Activated naive CD4-positive, alpha-beta T cell treated with anti-CD3 and anti-CD28 coated beads, Interleukin-2, amount 50 U/mL, for 16 hours (primary cell): ENCODE results near the gene AKAP7.
"Not testable (repeated sequence)": the region's sequence is repeated elsewhere in the genome, so short reads cannot be mapped to it uniquely, and the experiment has no call there.

Source experiments
- DNase-seq: peaks from one replicate; pipeline ENCODE4 v3.0.0-alpha.2; 2020

The AKAP7 gene

GRCh38 chr6:131135244-131136020 is at the start of gene AKAP7:
Gene AKAP7, plus strand, starts transcription at chr6:131135467. Its CDS starts 297 bp downstream, at chr6:131135764.
- peak; percentile 60 for DNase-seq

DNA sequence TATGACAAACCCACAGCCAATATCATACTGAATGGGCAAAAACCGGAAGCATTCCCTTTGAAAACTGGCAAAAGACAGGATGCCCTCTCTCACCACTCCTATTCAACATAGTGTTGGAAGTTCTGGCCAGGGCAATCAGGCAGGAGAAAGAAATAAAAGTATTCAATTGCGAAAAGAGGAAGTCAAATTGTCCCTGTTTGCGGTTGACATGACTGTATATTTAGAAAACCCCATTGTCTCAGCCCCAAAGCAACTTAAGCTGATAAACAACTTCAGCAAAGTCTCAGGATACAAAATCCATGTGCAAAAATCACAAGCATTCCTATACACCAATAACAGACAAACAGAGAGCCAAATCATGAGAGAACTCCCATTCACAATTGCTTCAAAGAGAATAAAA is 44.9 kb upstream of the AKAP7 start:
- not testable (repeated sequence) for DNase-seq

DNA sequence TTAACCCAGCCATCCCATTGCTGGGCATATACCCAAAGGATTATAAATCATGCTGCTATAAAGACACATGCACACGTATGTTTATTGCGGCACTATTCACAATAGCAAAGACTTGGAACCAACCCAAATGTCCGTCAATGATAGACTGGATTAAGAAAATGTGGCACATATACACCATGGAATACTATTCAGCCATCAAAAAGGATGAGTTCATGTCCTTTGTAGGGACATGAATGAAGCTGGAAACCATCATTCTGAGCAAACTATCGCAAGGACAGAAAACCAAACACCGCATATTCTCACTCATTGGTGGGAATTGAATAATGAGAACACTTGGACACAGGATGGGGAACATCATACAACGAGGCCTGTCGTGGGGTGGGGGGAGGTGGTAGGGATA is 43.3 kb upstream of the AKAP7 start:
- not testable (repeated sequence) for DNase-seq

DNA sequence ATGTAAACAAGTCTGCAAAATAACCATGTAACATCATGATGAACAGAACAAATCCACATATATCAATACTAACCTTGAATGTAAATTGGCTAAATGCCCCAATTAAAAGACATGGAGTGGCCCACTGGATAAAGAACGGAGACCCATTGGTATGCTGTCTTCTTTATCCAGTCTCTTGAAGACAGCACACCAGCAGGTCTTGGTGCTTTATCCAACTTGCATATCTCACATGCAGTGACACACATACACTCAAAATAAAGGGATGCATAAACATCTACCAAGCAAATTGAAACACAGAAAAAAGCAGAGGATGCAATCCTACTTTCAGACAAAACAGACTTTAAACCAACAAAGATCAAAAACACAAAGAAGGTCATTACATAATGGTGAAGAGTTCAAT is 41.9 kb upstream of the AKAP7 start:
- no peak for DNase-seq

GRCh38 chr6:131096786-131097185 is 38.5 kb upstream of the AKAP7 start:
- DNase-seq = no peak

- no peak for DNase-seq
These were observed 33.2 kb upstream of the AKAP7 start for GRCh38 chr6:131101911-131102680.

DNA sequence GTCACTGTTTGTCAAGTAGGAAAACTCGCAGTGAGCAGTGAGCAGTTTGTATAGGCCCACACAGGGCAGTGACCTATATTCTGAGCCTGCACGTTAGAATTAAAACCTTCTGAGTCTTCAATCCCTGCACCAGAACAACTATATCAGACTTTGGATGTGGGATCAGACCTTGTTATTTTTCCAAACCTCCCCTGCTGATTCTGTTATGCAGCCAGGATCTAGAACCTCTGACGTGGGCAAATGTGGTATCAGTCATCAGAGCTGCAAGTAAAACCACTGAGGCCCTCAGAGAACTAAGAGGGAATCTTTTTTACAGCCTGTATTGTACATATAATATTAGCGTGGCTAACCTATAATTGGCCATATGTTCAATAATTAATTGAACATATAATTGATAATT is 32.0 kb upstream of the AKAP7 start:
- no peak for DNase-seq

- no peak for DNase-seq
These were observed 31.4 kb upstream of the AKAP7 start for GRCh38 chr6:131103901-131104300.

GRCh38 chr6:131107151-131107550 is 28.1 kb upstream of the AKAP7 start:
- DNase-seq = no peak

DNA sequence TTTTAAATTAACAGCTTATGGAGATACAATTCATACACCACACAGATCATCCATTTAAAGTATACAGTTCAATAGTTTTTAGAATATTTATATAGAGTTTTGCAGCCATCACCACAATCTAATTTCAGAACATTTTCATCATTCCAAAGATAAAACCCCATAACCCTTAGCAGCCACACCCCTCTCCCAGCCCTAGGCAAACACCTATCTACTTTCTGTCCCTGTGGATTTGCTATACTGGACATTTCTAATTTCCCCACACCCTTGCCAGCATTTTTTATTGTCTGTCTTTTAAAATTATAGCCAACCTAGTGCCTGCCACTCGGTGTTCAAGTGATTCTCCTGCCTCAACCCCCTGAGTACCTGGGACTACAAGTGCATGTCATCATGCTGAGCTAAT is 23.0 kb upstream of the AKAP7 start:
- DNase-seq = no peak

DNA sequence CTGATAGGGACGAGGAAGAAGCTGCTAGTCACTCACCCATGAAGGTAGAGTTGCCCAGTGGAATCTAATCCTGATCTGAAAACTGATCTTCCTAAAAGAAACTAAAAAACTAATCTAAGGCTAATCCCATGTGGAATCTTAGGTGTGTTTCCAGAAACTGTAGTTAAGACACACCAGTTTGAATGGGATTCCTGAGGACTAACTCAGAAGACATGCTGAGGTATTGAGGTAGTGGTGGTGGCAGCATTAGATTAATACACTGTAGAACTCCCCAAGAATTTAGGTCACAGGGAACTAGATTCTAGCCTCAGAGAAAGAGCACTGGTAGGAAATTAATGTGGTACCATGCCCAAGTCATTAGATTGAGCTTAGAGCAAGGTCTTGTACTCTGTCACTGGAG is 19.6 kb upstream of the AKAP7 start:
- DNase-seq = no peak

DNA sequence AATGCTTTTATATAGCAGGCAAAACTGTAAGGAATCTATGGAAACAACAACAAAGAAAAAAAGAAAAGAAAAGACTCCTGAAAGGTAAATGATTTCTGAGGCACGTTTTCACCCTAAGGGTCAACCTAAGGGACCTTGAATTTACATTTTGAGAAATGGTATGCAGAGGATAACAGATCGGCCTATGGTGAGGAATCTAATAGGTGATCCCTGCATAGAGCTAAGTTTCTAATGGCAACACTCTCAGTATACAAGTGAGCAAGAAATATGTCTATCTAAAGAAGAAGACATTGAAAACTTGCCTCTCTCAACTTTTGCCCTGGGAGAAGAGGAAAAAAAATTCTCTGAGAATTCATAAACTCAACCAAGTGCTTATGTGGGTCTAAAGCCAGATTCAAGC is 18.9 kb upstream of the AKAP7 start:
- DNase-seq = no peak

DNA sequence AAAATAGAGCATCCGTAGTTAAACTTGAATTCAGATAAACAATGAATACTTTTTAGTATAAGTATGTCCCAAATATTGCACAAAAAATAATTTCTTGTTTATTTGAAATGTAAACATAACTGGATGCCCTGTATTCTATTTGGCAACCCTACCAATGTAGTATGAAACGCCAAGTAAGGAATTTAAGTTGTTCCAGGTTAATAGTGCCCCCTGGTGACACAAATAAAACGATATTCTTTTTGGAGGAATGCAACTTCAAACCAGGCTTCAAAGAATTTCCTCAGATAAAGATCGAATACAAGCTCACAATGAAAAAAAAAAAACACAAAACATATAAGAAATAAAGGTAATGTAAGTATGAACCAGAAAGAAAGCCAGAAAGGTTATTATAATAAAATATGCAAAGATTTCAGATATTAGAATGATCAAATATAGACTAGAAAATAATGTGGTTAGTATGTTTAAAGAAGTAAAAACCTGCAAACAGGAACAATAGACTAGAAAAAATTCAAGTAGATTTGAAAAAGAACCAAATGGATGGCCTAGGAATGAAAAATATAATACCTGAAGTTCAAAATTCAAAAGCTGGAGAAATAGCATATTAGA is 18.4 kb upstream of the AKAP7 start:
- no peak for DNase-seq

DNA sequence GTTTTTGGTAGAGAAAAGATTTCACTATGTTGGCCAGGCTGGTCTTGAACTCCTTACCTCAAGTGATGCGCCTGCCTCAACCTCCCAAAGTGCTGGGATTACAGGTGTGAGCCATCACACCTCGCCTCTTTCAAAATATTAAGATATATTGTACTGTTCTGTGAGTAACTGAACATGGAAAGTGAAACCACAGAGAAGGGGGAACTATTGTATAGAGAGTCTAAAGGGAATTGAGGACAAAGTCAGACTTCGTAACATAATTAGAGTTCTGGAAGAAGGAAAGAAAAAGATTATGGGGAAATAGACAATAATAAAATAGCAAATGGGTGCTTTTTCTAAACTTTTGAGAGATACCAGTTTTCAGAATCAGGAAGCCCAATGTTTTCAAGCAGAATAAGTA is 17.4 kb upstream of the AKAP7 start:
- DNase-seq = no peak

DNA sequence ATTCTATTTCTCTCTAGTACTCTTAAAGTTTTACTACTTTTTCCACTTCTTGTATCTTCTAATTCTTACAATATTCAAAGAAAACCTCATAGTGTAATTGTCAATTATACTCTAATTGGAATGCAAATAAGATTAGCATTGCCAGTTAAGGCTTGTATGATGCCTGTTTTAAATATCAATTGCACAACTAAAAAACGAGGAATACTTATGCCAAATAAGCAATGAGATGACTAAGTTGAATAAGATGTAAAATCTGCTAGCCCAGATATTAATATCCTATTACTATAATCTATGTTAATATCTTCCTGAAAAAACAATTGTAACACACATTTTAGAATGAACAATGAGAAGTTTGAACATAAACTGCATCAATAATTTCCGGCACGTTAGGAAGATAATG is 13.3 kb upstream of the AKAP7 start:
- no peak for DNase-seq

GRCh38 chr6:131122516-131122915 is 12.8 kb upstream of the AKAP7 start:
- no peak for DNase-seq

GRCh38 chr6:131124336-131125071 is 10.8 kb upstream of the AKAP7 start:
- no peak for DNase-seq

- DNase-seq = no peak
These were observed 9.8 kb upstream of the AKAP7 start for GRCh38 chr6:131125431-131125830.

DNA sequence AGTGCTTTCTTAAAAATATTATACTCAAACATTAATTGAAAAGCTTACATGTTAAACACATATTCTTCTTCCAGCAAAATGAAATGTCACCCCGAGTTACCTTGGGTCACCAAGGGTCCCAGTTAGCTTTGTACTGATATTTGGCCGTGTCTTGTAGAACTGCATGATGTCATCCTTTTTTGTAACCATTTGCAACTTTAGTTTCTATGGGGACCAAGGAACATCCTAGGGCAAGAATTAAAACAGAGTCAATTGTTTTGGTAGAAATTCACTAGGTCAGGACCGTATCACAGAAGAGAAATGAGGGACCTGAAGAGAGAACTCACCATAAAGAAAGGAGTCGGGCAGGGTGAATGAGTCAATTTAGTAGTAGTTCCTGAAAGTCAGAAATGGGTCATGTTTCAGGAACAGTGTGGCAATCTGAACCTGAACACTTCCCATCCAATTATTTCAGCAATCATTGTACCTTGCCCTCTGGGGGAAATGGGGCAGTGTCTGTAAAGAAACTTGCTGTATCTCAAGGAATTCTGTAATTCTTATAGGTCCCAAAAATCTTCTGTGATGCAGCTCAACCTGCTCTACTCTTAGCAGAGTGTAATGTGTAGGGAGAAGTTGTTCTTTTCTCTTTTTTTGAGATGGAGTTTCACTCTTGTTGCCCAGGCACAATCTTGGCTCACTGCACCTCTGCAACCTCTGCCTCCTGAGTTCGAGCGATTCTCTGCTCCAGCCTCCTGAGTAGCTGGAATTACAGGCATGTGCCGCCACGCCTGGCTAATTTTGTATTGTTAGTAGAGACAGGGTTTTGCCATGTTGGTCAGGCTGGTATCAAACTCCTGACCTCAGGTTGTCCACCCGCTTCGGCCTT is 5.3 kb upstream of the AKAP7 start:
- no peak for DNase-seq

DNA sequence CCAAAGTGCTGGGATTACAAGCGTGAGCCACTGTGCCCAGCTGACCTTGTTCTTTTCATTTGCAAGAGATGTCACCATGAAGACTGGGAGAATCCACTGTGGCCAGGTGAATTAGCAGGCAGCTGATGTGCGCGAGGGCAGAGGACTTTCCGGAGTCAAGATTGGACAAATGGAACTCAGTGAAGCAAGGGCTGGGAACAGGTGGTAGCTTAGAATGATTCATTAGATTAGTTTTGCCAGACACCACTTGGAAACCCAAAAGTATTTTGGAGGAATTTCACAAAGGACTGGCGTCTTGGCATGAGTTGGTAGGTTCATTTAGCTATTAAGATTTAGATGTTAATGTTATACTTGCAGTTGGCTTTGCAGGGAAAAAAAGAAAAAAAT is 4.7 kb upstream of the AKAP7 start:
- DNase-seq = no peak

GRCh38 chr6:131132360-131132759 is 2.9 kb upstream of the AKAP7 start:
- DNase-seq = no peak
